ENCODE measurements around the gene DNAH14.

DNAH14 gene

DNA sequence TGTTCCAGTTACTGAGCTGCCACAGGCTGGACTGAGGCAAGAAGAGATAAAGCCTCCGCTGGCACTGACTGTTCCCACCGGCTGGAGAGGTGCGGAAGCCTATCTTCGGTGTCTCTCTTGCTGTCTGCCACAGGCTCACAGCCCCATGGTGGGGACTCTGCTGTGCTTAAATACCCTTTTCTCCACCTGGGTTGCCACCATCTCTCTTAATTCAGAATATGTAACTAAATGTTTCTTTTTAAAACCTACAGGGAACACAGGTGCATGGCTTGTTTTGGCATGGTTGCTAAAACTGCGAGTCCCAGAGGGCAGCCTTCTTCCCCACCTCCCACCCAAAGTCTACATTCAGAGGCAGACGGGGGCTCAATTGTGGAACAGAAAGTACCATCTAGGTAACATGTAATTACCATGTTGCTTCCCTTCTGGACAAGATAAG is 506.5 kb downstream of the DNAH14 start:
- H3K4me1 Mint-ChIP-seq (ENCODE audit: low read depth): peaks cover 17% of the 10 kb centered on the region
- H3K27ac Mint-ChIP-seq: peak overlapping the region; percentile 43

DNA sequence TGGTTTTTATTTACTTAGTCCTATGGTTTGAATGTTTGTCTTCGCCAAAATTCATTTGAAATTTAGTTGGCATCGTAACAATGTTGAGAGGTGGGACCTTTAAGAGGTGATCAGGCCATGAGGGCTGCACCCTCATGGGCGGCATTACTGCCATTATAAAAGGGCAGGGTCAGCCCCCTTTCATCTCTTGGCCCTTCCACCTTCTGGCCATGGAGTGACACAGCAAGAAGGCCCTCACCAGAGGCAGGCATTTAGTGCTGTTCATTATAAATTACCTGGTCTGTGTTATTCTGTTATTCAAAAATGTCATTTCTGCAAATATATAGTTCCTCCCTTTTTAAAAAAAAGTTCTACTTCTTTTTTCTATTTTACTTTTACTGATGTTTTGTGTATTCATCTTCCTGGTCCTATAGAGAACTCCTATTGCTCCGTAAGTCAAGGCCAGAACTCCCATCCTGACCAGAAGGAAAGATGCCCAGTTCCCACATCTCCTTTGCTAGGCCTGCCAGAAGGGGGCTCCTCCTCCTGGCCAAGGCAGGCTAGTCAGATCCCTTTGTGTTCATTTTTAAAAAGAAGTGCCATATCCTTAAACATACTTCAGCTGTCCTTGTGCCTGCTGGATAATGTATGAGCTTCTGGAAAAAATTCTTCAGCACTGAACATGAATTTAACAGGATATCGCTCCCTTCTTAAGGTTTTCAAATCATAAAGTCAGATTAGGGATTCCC is 508.4 kb downstream of the DNAH14 start:
- Mint-ChIP-seq H3K27ac (no peak overlapping the region), H3K36me3 (ENCODE audit: low read depth) (no peaks in the 10 kb centered on the region), H3K4me1 (ENCODE audit: low read depth) (peaks cover 34% of the 10 kb centered on the region), H3K9me3 (no peaks in the 10 kb centered on the region), H3K4me3 (no peak overlapping the region), H3K27me3 (ENCODE audit: low read depth) (no peaks in the 10 kb centered on the region)

More for the DNA sequence above, 506.5 kb downstream of the DNAH14 start:
- no peaks in the 10 kb centered on the region for H3K36me3 Mint-ChIP-seq (ENCODE audit: low read depth)
- H3K4me3 Mint-ChIP-seq: no peak overlapping the region
- no peaks in the 10 kb centered on the region for H3K27me3 Mint-ChIP-seq (ENCODE audit: low read depth)
- H3K9me3 Mint-ChIP-seq: no peaks in the 10 kb centered on the region

DNA sequence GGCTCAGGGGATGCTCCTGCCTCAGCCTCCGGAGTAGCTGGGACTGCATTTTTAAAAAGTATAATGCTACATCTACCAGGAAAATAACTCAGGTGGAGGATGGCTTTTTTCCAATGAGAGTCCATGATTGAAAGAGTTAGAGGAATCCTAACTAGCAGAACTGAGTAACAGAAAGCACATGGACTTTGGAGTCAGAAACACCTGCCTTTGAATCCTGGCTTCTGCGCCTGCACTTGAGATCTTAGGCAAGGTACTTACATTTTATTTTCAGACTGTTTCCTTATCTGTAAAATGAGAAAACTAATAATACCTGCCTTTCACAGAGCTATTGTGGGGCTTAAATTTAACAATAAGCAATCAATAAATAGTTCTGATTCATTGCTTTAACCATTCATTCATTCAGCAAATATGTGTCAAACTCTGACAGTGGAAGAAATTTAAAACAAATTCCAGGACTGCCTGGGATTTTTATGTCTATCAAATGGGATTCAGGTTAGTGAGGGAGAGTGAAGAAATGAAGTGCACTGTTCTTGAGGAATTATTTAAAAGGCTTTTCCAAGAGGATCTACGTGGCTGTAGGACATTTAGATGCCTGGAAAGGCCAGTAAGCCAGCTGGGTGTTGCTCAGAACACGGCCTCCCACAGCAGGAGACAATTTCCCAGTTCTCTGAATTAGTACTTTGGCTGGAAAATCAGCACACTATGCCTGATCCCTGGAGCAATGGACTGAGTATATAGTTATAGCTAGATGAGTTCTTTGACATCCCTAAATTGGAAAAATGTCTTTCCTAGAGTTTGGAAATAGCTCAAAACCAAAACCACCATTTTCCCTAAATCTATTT is 511.1 kb downstream of the DNAH14 start:
- Mint-ChIP-seq H3K9me3 (no peaks in the 10 kb centered on the region), H3K27me3 (ENCODE audit: low read depth) (no peaks in the 10 kb centered on the region), H3K4me3 (no peak overlapping the region), H3K36me3 (ENCODE audit: low read depth) (peaks cover 4% of the 10 kb centered on the region), H3K27ac (peak overlapping the region; percentile 0), H3K4me1 (ENCODE audit: low read depth) (peaks cover 58% of the 10 kb centered on the region)

DNA sequence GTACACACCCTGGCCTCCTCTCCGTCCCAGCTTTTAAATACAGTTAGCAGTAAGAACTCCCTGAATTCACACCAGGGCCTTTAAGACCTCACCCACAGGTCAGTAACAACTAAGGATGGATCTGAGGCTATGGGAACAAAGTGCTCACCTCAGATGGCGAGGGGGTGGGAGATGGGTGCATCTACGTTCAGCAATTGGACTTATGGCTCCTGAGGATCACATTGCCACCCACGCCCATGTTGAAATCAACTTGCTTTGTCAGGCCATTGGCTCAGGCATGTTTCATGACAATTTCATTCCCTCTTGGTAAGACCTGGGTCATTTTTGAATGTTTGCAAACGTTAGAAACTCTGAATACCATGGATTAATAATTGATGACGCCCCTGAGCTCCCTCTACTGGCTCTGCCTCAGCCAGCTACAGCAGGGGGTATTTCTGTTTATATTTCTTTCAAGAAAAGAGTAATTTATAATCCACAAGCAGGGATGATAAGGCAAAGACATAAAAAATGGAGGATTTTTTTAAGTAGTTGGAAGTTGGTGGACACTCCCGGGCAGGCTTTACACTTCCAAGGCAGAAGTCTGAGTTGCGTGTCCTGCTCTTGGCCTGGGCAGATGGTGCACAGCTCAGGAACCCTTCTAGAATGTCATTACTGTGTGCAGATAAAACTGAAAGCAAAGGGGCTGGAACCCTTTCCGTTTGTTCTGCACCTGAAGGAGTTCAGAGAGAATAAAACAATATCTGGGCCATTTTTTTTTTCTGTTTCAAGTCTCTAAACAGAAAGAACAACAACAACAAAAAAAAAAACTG is 512.0 kb downstream of the DNAH14 start:
- Mint-ChIP-seq H3K9me3 (no peaks in the 10 kb centered on the region), H3K4me1 (ENCODE audit: low read depth) (peaks cover 60% of the 10 kb centered on the region), H3K27me3 (ENCODE audit: low read depth) (no peaks in the 10 kb centered on the region), H3K27ac (peak overlapping the region; percentile 81), H3K4me3 (peak overlapping the region; percentile 71), H3K36me3 (ENCODE audit: low read depth) (peaks cover 4% of the 10 kb centered on the region)

DNA sequence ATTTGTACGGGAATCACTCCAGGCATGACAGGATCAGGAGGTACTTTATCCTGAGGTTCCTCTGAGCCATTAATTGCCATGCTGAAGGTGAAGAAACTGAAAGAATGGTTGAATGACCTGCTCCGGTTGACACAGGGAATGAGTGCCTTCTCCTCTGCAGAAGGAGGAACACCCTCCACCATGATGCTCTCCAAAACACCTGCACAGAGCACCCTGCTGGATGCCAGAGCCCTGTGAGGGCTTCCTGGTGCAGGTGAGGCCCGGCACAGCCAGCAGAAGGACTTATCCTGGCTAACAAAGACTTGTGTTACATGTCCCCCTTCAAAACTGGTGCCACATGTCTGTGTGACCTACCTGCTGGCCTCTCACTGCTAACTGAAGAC is 512.6 kb downstream of the DNAH14 start:
- H3K27ac Mint-ChIP-seq: peak overlapping the region; percentile 81
- no peaks in the 10 kb centered on the region for H3K27me3 Mint-ChIP-seq (ENCODE audit: low read depth)
- peaks cover 58% of the 10 kb centered on the region for H3K4me1 Mint-ChIP-seq (ENCODE audit: low read depth)
- H3K36me3 Mint-ChIP-seq (ENCODE audit: low read depth): peaks cover 4% of the 10 kb centered on the region
- no peaks in the 10 kb centered on the region for H3K9me3 Mint-ChIP-seq
- peak overlapping the region; percentile 71 for H3K4me3 Mint-ChIP-seq

DNA sequence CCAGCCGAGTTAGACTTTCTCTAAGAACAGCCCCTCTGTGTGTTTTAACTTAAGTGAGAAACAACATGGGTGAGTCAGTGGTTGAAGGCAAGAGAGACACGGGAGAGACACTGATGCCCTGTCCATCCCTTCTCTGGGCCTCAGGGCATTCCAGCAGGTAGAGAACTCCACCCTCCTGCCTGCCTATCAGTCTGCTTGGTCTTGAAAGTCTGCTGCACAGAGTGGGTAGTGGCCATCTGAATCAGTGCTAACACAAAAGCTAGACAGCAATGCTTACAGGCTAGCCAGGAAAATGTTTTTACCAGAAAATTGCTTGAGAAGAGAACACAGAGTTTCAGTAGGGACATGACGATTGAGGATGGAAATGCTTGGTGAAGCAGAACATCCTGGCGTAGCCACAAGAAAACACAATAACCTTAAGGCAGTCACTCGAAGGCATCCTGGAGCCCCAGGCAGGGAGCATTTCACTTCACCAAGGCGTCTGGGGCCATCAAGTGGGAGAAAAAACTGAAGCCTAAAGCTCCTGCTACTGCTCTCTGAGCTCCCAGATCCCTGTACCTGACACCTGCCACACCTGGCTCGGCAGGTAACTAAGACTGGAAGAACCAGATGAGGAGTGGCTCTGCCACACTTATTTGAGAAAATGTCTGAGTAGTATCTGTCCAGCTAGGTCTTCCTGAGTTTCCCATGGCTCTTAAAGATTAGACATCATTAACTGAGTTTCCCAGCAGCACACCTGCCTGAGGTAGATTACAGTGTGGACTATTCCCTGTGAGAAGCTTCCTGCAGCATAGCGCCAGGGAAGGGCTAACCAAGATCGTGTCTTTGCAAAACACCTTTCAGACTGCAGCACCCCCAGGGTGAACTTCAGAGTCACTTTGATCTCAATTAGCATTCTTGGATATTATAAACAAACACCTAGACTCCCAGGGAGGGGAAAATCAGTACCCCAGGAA is 516.4 kb downstream of the DNAH14 start:
- no peaks in the 10 kb centered on the region for H3K9me3 Mint-ChIP-seq
- H3K27ac Mint-ChIP-seq: peak overlapping the region; percentile 89
- H3K36me3 Mint-ChIP-seq (ENCODE audit: low read depth): peaks cover 4% of the 10 kb centered on the region
- peaks cover 71% of the 10 kb centered on the region for H3K4me1 Mint-ChIP-seq (ENCODE audit: low read depth)
- peak overlapping the region; percentile 63 for H3K4me3 Mint-ChIP-seq
- no peaks in the 10 kb centered on the region for H3K27me3 Mint-ChIP-seq (ENCODE audit: low read depth)

DNA sequence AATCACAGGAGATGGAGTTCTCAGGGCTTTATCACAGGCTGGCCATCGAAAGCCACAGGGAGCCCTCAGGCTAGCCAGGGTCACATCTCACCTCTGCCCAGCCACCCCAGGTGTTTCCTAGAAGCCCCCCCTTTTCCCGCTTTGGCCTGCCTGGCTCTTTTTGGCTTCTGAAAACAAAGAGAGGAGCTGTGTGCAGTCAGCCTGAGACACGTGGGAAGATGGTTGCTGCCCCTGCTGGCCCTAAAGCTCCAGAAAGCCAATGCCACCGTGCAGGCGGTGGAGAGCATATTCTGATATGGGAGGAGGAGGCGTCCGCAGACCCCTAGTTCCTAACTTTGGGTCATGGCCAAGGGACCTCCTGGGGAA is 517.1 kb downstream of the DNAH14 start:
- H3K27me3 Mint-ChIP-seq (ENCODE audit: low read depth): no peaks in the 10 kb centered on the region
- no peak overlapping the region for H3K4me3 Mint-ChIP-seq
- peaks cover 4% of the 10 kb centered on the region for H3K36me3 Mint-ChIP-seq (ENCODE audit: low read depth)

DNA sequence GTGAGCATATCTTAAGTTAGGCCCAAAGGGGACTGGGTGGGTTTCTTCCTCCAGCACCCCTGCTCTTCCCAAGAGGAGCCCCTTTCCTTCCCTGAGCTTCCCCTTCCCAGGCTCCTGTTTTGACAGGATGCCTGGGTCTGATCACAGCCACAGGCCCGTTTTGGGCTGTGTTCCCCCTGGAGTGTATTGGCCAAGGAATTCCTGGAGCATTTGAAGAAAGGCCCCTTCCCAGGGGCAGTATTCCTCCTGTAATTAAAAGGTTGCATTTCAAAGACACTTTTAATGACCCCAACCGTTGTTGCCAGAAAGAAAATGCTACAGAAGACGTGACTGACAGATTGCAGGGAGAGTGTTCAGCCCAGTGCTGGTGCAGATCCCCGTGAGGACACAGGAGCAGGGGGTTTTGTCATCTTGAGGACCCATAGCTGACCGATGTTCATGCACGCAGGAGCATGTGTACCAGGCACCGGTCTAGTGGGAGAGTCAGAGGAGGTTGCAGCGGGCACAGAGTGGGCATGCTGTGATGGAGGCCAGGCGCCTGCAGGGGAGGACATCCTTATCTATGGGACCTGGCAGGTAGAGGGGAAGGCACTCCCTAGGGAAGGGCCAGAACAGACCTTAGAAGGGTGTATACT is 517.6 kb downstream of the DNAH14 start:
- no peak overlapping the region for H3K27ac Mint-ChIP-seq
- H3K9me3 Mint-ChIP-seq: no peaks in the 10 kb centered on the region
- peaks cover 4% of the 10 kb centered on the region for H3K36me3 Mint-ChIP-seq (ENCODE audit: low read depth)
- H3K27me3 Mint-ChIP-seq (ENCODE audit: low read depth): no peaks in the 10 kb centered on the region
- H3K4me3 Mint-ChIP-seq: no peak overlapping the region
- H3K4me1 Mint-ChIP-seq (ENCODE audit: low read depth): peaks cover 64% of the 10 kb centered on the region

More for the DNA sequence above, 517.1 kb downstream of the DNAH14 start:
- H3K4me1 Mint-ChIP-seq (ENCODE audit: low read depth): peaks cover 68% of the 10 kb centered on the region
- H3K27ac Mint-ChIP-seq: no peak overlapping the region
- no peaks in the 10 kb centered on the region for H3K9me3 Mint-ChIP-seq

DNA sequence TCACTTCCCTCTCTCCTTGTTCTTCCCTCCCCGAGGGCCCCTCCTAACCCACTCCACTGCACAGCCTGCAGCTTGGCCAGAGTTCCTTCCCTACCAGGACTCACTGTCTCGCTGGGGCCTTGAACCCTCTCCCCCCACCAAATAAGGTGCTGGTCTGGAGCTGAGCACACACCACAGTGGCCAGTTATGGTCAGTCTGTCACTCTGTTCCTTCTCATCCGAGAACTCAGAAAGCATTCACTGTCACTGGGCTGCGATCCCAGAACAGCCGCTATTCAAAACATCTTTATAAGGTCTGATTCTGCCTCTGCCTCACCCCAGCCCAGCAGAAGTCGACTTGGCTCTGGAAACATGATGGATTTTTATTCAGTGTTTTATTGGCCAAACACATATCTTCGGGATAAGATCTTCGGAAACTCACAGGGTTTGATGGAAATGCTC is 518.2 kb downstream of the DNAH14 start:
- H3K36me3 Mint-ChIP-seq (ENCODE audit: low read depth): peaks cover 4% of the 10 kb centered on the region
- H3K4me3 Mint-ChIP-seq: no peak overlapping the region
- no peaks in the 10 kb centered on the region for H3K9me3 Mint-ChIP-seq
- H3K4me1 Mint-ChIP-seq (ENCODE audit: low read depth): peaks cover 59% of the 10 kb centered on the region
- no peaks in the 10 kb centered on the region for H3K27me3 Mint-ChIP-seq (ENCODE audit: low read depth)
- H3K27ac Mint-ChIP-seq: peak overlapping the region; percentile 55

DNA sequence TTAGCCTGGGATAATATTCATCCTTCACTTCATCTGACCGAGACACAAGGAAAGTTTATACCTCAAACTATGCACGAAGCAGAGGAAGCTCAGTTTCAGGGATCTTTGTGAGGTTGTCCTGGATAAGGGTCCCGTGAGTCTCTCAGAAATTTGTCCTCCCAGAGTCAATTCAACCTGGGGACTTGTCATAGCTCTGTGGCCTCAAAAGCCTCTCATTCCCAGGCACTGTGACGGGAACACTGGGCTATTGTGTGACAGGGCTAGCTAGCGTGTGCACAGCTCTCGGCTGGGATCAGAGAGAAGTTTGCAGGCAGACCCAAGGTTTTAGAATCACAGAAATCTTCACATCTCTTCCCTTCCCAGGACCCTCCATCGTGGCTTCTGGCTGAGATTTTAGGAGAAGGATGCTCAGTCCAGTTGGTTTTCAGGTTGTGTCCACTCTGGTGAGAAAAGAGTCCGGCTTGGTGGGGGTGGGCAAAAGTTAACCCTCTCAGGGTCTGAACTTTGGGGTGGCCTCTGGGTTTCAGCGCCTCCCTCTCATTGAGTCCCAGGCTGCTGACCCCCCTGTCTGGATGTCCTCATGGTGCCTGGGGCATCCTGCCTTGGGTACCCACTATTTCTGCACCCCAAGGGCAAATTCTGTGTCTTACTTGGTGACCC is 518.8 kb downstream of the DNAH14 start:
- H3K36me3 Mint-ChIP-seq (ENCODE audit: low read depth): peaks cover 4% of the 10 kb centered on the region
- H3K27me3 Mint-ChIP-seq (ENCODE audit: low read depth): no peaks in the 10 kb centered on the region
- no peaks in the 10 kb centered on the region for H3K9me3 Mint-ChIP-seq
- H3K27ac Mint-ChIP-seq: no peak overlapping the region
- H3K4me3 Mint-ChIP-seq: no peak overlapping the region
- peaks cover 54% of the 10 kb centered on the region for H3K4me1 Mint-ChIP-seq (ENCODE audit: low read depth)

All from T-helper 1 cell treated with Interleukin-12 subunit alpha and Interleukin-12 subunit beta and Interleukin-4 antibody, amounts not matched to agents 30 μg/mL and 1 μg/mL, for 36 hours (primary cell).